Lung (tissue), 12 donors: ENCODE data around the gene NEDD9. TPM values are rescaled to one million over a fixed set of nuclear protein-coding genes. Genes with fewer than 3 reads are reported as not detected.

ENCODE experiments used
- ATAC-seq: fragments of 200-7000 bp; cut with Tn5 transposase; one replicate; pipeline ENCODE4 v1.9.1; 2020; ENCODE audit warnings: moderate number of reproducible peaks; ENCODE audit not compliant: insufficient read depth, low FRiP score
- DNase-seq, 3 donors: peaks; one replicate each; pipeline ENCODE4 v3.0.0-alpha.2; 2013 to 2017
- H3K27ac ChIP-seq, 2 donors: one replicate each; pipeline ENCODE4 v1.5.1; 2013; ENCODE audit warnings: mild to moderate bottlenecking in 2 of 2, moderate library complexity in 2 of 2, control low read depth in 1 of 2, inconsistent platforms in 1 of 2, low read depth in 1 of 2, low read length in 1 of 2
- H3K27me3 ChIP-seq, 3 donors: one replicate each; pipeline ENCODE4 v1.5.1; 2013; ENCODE audit warnings: low read length in 2 of 3; ENCODE audit not compliant: control insufficient read depth in 3 of 3, insufficient read depth in 3 of 3
- H3K36me3 ChIP-seq, 4 donors: one replicate each; pipeline ENCODE4 v1.5.1; 2013; ENCODE audit warnings: low read length in 4 of 4, mild to moderate bottlenecking in 1 of 4, moderate library complexity in 1 of 4; ENCODE audit not compliant: control insufficient read depth in 4 of 4, insufficient read depth in 4 of 4
- H3K4me1 ChIP-seq, 5 donors: one replicate each; pipeline ENCODE4 v1.5.1; 2013; ENCODE audit warnings: low read length in 5 of 5, mild to moderate bottlenecking in 2 of 5, moderate library complexity in 1 of 5; ENCODE audit not compliant: control insufficient read depth in 5 of 5, insufficient read depth in 5 of 5
- H3K4me3 ChIP-seq: one replicate; pipeline ENCODE4 v1.5.1; 2013; ENCODE audit warnings: mild to moderate bottlenecking, control low read depth, moderate library complexity
- H3K9ac ChIP-seq, 2 donors: one replicate each; pipeline ENCODE4 v1.5.1; 2013; ENCODE audit warnings: low read length in 2 of 2, control low read depth in 1 of 2; ENCODE audit not compliant: insufficient read depth in 1 of 2
- H3K9me3 ChIP-seq, 4 donors: one replicate each; pipeline ENCODE4 v1.5.1; 2013; ENCODE audit warnings: low read length in 3 of 4, mild to moderate bottlenecking in 1 of 4, moderate library complexity in 1 of 4; ENCODE audit not compliant: control insufficient read depth in 4 of 4, insufficient read depth in 3 of 4
- CTCF ChIP-seq: IDR thresholded peaks from 2 replicates; pipeline ENCODE4 v1.5.1; 2012; ENCODE audit warnings: mild to moderate bottlenecking; ENCODE audit errors: control extremely low read depth, extremely low read depth
- whole genome bisulfite sequencing, 2 donors: extraction: QIAGEN DNeasy Blood & Tissue Kit; methylation state at CpG; one replicate each; pipeline ENCODE4 v1.1.7; 2013; 5-methylcytosine and 5-hydroxymethylcytosine counted together
- polyA plus RNA-seq, 2 donors: library from polyadenylated mRNA; stranded (reverse); fragments of 200-250 nt; gene quantifications; one replicate each; pipeline ENCODE4 v1.2.1, GENCODE V29; 2013
- total RNA-seq, 2 donors: library from RNA; depleted of rRNA in 1 of 2; stranded (reverse); fragments of >200 nt in 1 of 2; gene quantifications; one replicate each; pipeline ENCODE4 v1.2.1, GENCODE V29; 2014 to 2021
- donor health status: control.
- donor health status: control.
- donor health status: Bipolar disorder and iron deficiency.
- donor health status: healthy.
- donor health status: DM: yes; HTN: yes; CAD: no.

Gene NEDD9
- total and polyA plus RNA-seq, 4 donors: 28.2 to 158 (median 125) TPM

- peak; percentile 20 for ATAC-seq
- Histone ChIP-seq H3K9me3 (no peaks in the 10 kb centered on the region), H3K4me3 (no peak overlapping the region), H3K9ac (no peak overlapping the region), H3K36me3 (peaks cover 0 to 2% (median 0%) of the 10 kb centered on the region in 4 donors), H3K27ac (peak overlapping the region in 1 of 2 donors; percentile 68), H3K27me3 (no peaks in the 10 kb centered on the region), H3K4me1 (peaks cover 0 to 12% (median 8%) of the 10 kb centered on the region in 5 donors)
- 51 to 68% methylated on average over 2 of the region's 2 CpGs for WGBS, 2 donors
- peak in 1 of 3 donors; percentile 44 for DNase-seq
- TF ChIP-seq CTCF: no peak
Observed at GRCh38 chr6:11258260-11259237, 26.1 kb upstream of the NEDD9 start.

DNA sequence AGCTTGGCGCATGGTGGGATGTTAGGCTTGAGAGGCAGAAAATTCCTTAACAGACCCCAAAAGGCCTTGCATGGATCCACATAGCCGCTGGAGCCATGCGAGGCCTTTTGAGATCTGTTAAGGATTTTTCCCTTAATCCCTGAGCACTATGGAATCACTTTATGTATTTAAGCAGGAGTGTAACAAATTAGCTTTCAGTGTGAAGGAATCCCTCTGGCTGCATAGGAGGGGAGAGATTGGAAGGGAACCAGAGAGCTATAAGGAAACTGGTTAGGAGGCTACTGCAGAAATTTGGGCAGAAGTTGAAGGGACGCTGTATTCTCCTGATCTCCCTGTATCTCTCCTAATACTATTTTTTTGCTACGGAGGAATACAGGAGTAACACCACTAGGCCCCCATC, 23.1 kb upstream of the NEDD9 start:
- no peak for TF ChIP-seq CTCF
- 96 to 98% methylated on average over 5 of the region's 5 CpGs for WGBS, 2 donors
- Histone ChIP-seq H3K9me3 (no peaks in the 10 kb centered on the region), H3K36me3 (peaks cover 0 to 2% (median 0%) of the 10 kb centered on the region in 4 donors), H3K9ac (no peak overlapping the region), H3K4me3 (no peak overlapping the region), H3K27ac (no peak overlapping the region), H3K27me3 (no peaks in the 10 kb centered on the region), H3K4me1 (peaks cover 5 to 22% (median 12%) of the 10 kb centered on the region in 5 donors)
- DNase-seq: no peak
- no peak for ATAC-seq

DNA sequence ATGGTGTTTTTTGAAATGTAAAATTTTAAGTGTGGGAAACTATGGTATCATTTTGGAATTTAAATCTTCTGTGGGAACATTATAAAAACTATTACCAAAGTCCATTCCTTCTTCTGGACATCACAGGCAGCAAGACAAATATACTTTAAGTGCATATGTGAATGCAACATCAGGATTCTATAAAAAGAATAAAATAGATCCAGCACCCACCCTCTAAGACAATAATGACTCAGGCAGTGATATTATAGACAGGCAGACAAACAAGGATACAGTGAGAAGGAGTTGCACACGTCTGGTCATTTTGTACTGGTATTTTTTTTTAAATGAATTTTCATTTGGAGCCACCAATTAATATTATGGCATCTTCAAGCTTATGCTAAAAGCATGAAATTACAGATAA, 21.1 kb upstream of the NEDD9 start:
- H3K9ac ChIP-seq: no peak overlapping the region
- H3K4me3 ChIP-seq: no peak overlapping the region
- no peak for TF ChIP-seq CTCF
- ATAC-seq: no peak
- no peak for DNase-seq
- H3K27ac ChIP-seq: no peak overlapping the region
- peaks cover 0 to 5% (median 0%) of the 10 kb centered on the region in 4 donors for H3K9me3 ChIP-seq
- H3K36me3 ChIP-seq: peaks cover 0 to 2% (median 0%) of the 10 kb centered on the region in 4 donors
- H3K4me1 ChIP-seq: peaks cover 5 to 22% (median 12%) of the 10 kb centered on the region in 5 donors
- WGBS, 2 donors: 89 to 98% methylated on average over 1 of the region's 1 CpG
- no peaks in the 10 kb centered on the region for H3K27me3 ChIP-seq
